PC-9 (cell line): ENCODE results near the gene TJP3. TPM values are rescaled to one million over a fixed set of nuclear protein-coding genes. Genes with fewer than 3 reads are reported as not detected.

Experiments
- BruUV-seq: library from RNA; stranded (reverse); fragments of 400-500 nt; replicated peaks from 2 replicates; lab custom pipeline; 2021; lab: Mats Ljungman, UMichigan
- CTCF ChIA-PET: fragments of 300-600 bp; sonication (Branson Sonifier 250); formaldehyde crosslinking; loops from one replicate; lab custom pipeline; 2022; ENCODE audit warnings: antibody characterized with exemption; lab: Charles Lee
- POLR2A ChIA-PET: fragments of 300-600 bp; sonication (Branson Sonifier 250); formaldehyde crosslinking; loops from one replicate; lab custom pipeline; 2022; ENCODE audit warnings: antibody characterized with exemption; ENCODE audit not compliant: unreplicated experiment; lab: Charles Lee
- DNase-seq, 2 experiments: peaks; one replicate each; pipeline versions ENCODE4 v3.0.0 to v3.0.0-alpha.2; 2015 to 2022; ENCODE audit warnings: mixed read lengths in 1 of 2
- H2AFZ ChIP-seq: fragments of 200-600 bp; sonication (generic); 2 replicates; pipeline ENCODE4 v1.8.1; 2017; ENCODE audit warnings: antibody characterized with exemption
- H3F3A ChIP-seq: fragments of 200-600 bp; sonication (generic); 2 replicates; pipeline ENCODE4 v1.8.1; 2017; ENCODE audit warnings: antibody characterized with exemption, mild to moderate bottlenecking, low read depth; ENCODE audit not compliant: insufficient read depth
- H3K27ac ChIP-seq: fragments of 200-600 bp; sonication (generic); 2 replicates; pipeline ENCODE4 v1.6.1; 2016; ENCODE audit warnings: mixed run types
- H3K27me3 ChIP-seq: fragments of 200-600 bp; sonication (generic); 2 replicates; pipeline ENCODE4 v1.6.1; 2016; ENCODE audit warnings: low read depth, mixed run types; ENCODE audit not compliant: insufficient read depth
- H3K36me3 ChIP-seq: fragments of 200-600 bp; sonication (generic); 2 replicates; pipeline ENCODE4 v1.6.1; 2016; ENCODE audit warnings: low read depth, mixed run types
- H3K4me1 ChIP-seq: fragments of 200-600 bp; sonication (generic); replicated peaks from 2 replicates; pipeline ENCODE4 v1.6.1; 2016; ENCODE audit warnings: mixed run types; ENCODE audit not compliant: insufficient read depth
- H3K4me2 ChIP-seq: fragments of 200-600 bp; sonication (generic); 2 replicates; pipeline ENCODE4 v1.6.1; 2017; ENCODE audit warnings: mixed run types
- H3K4me3 ChIP-seq: fragments of 200-600 bp; sonication (generic); 2 replicates; pipeline ENCODE4 v1.6.1; 2016; ENCODE audit warnings: mixed run types
- H3K79me2 ChIP-seq: fragments of 200-600 bp; sonication (generic); 2 replicates; pipeline ENCODE4 v1.6.1; 2017; ENCODE audit warnings: low read depth, mixed run types
- H3K9me2 ChIP-seq: fragments of 200-600 bp; sonication (generic); 2 replicates; pipeline ENCODE4 v1.8.1; 2017; ENCODE audit warnings: mild to moderate bottlenecking; ENCODE audit not compliant: insufficient read depth
- H3K9me3 ChIP-seq: fragments of 200-600 bp; sonication (generic); 2 replicates; pipeline ENCODE4 v1.8.1; 2016; ENCODE audit warnings: low read depth; ENCODE audit not compliant: insufficient read depth
- H4K20me1 ChIP-seq: fragments of 200-600 bp; sonication (generic); 2 replicates; pipeline ENCODE4 v1.8.1; 2017; ENCODE audit not compliant: insufficient read depth
- CTCF ChIP-seq: fragments of 200-600 bp; sonication (generic); conservative IDR thresholded peaks from 2 replicates; pipeline ENCODE4 v1.6.1; 2017; ENCODE audit warnings: mixed run types, antibody characterized with exemption, mild to moderate bottlenecking, moderate library complexity
- EZH2 ChIP-seq: fragments of 200-600 bp; sonication (generic); IDR thresholded peaks from 2 replicates; pipeline ENCODE4 v1.8.0; 2017; ENCODE audit warnings: antibody characterized with exemption, low read depth
- intact Hi-C: fragments of 100-400 bp; cut with micrococcal nuclease; formaldehyde crosslinking; loops from one replicate; pipeline ENCODE4 v1.10.0; 2022; ENCODE audit not compliant: unreplicated experiment
- total RNA-seq: library from RNA; stranded (reverse); gene quantifications from 2 replicates; pipeline ENCODE4 v1.2.3, GENCODE V29; 2021

TJP3 gene
- total RNA-seq, 1 experiment from 2014 or later: 56.8 TPM

- Histone ChIP-seq H3K4me1 (no peaks in the 10 kb centered on the region; the same call in 1 of the 2 replicates), H3K4me3 (no peak overlapping the region), H2AFZ (no peak overlapping the region), H3K9me3 (no peaks in the 10 kb centered on the region), H3K9me2 (no peaks in the 10 kb centered on the region), H3F3A (no peaks in the 10 kb centered on the region), H3K27ac (no peak overlapping the region), H4K20me1 (no peaks in the 10 kb centered on the region), H3K79me2 (no peaks in the 10 kb centered on the region), H3K4me2 (no peak overlapping the region), H3K36me3 (no peaks in the 10 kb centered on the region), H3K27me3 (no peaks in the 10 kb centered on the region)
- POLR2A ChIA-PET: no interaction called here
- BruUV-seq: no TSS peak
- intact Hi-C loops: no loop called here
- CTCF ChIA-PET: no interaction called here
- TF ChIP-seq CTCF (no peak), EZH2 (no peak)
- no peak for DNase-seq
Measured at GRCh38 chr19:3733549-3734309, 25.5 kb downstream of the TJP3 start.

GRCh38 chr19:3734310-3734600, 26.1 kb downstream of the TJP3 start:
- no peaks in the 10 kb centered on the region for H3K9me2 ChIP-seq
- POLR2A ChIA-PET: no interaction called here

GRCh38 chr19:3736106-3736724, 28.0 kb downstream of the TJP3 start:
- no TSS peak for BruUV-seq
- Histone ChIP-seq H3K79me2 (no peaks in the 10 kb centered on the region), H3K27ac (no peak overlapping the region), H3K4me2 (no peak overlapping the region), H3K9me3 (no peaks in the 10 kb centered on the region), H4K20me1 (no peaks in the 10 kb centered on the region), H3K4me1 (no peaks in the 10 kb centered on the region), H2AFZ (no peak overlapping the region), H3K4me3 (no peak overlapping the region), H3K9me2 (no peaks in the 10 kb centered on the region), H3K27me3 (no peaks in the 10 kb centered on the region), H3K36me3 (no peaks in the 10 kb centered on the region), H3F3A (no peaks in the 10 kb centered on the region)
- no peak for DNase-seq
- POLR2A ChIA-PET: no interaction called here
- CTCF ChIA-PET: no interaction called here
- intact Hi-C loops: no loop called here
- TF ChIP-seq EZH2 (no peak), CTCF (no peak)

More at GRCh38 chr19:3734310-3734600, 26.1 kb downstream of the TJP3 start:
- Histone ChIP-seq H4K20me1 (no peaks in the 10 kb centered on the region), H3K4me1 (no peaks in the 10 kb centered on the region), H3K79me2 (no peaks in the 10 kb centered on the region), H3K4me2 (no peak overlapping the region), H3F3A (no peaks in the 10 kb centered on the region), H3K36me3 (no peaks in the 10 kb centered on the region), H3K27me3 (no peaks in the 10 kb centered on the region), H3K27ac (no peak overlapping the region), H2AFZ (no peak overlapping the region), H3K4me3 (no peak overlapping the region), H3K9me3 (no peaks in the 10 kb centered on the region)
- TF ChIP-seq CTCF (no peak), EZH2 (no peak)
- CTCF ChIA-PET: no interaction called here
- BruUV-seq: no TSS peak
- no peak for DNase-seq
- intact Hi-C loops: no loop called here
